ENCODE results near the gene ARL8A.
"Not testable (repeated sequence)": the region's sequence is repeated elsewhere in the genome, so short reads cannot be mapped to it uniquely, and the experiment has no call there.

The ARL8A gene

GRCh38 chr1:202144402-202145067 is at the start of gene ARL8A:
Gene ARL8A (minus strand): TSS chr1:202144737. CDS start chr1:202144572, 165 bp downstream.
- peak; percentile 70 to 71 for DNase-seq

GRCh38 chr1:202194328-202194648 is 49.8 kb upstream of the ARL8A start:
- DNase-seq, result no peak

GRCh38 chr1:202193614-202194327 is 49.2 kb upstream of the ARL8A start, which contains the start of gene LGR6:
Gene LGR6 (plus strand): TSS chr1:202193799. CDS start chr1:202193990, 191 bp downstream.
- no peak for DNase-seq

DNA sequence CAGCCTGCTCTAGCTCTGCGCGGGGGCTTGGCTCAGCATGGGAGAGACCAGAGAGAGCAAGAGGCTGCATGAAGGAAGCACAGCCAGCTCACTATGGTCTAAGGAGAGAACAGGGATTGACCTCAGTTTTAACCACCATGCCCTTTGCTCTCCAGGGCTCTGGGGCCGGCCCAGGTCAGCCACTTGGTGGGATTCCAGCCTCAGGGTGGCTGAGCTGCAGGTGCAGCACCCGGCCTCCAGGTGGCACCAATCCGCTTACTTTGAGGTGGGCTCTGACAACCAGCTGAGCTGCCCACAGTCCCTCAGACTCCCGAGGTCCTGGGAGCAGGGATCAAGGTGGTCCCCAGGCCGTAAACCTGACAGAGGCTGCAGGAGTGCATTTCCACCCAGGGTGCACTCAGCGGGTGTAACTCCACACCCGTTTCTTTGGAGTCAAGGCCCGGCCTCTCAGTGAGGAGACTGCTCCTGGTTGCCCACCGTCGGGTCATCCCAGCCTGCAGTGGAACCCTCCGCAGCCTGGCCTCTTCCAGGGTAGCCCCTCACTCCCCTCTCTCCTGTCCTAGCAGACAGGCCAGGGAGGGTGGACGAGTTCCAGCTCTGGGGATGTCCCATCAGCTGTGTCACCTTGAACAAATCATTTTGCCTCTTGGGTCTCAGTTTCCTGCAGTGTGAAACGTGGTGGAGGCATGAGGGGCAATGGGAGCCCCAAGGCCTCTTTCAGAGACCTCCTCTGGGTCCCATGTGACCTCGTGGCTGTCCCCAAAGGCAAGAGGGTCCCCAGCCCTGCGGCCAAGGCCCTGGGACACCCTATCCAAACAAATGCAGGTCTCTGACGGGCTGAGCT is 48.5 kb upstream of the ARL8A start:
- peak; percentile 56 to 61 for DNase-seq

DNA sequence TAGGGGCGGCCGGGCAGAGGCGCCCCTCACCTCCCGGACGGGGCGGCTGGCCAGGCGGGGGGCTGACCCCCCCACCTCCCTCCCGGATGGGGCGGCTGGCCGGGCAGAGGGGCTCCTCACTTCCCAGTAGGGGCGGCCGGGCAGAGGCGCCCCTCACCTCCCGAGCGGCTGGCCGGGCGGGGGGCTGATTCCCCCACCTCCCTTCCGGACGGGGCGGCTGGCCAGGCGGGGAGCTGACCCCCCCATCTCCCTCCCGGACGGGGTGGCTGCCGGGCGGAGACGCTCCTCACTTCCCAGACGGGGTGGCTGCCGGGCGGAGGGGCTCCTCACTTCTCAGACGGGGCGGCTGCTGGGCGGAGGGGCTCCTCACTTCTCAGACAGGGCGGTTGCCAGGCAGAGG is 46.9 kb upstream of the ARL8A start:
- not testable (repeated sequence) for DNase-seq

DNA sequence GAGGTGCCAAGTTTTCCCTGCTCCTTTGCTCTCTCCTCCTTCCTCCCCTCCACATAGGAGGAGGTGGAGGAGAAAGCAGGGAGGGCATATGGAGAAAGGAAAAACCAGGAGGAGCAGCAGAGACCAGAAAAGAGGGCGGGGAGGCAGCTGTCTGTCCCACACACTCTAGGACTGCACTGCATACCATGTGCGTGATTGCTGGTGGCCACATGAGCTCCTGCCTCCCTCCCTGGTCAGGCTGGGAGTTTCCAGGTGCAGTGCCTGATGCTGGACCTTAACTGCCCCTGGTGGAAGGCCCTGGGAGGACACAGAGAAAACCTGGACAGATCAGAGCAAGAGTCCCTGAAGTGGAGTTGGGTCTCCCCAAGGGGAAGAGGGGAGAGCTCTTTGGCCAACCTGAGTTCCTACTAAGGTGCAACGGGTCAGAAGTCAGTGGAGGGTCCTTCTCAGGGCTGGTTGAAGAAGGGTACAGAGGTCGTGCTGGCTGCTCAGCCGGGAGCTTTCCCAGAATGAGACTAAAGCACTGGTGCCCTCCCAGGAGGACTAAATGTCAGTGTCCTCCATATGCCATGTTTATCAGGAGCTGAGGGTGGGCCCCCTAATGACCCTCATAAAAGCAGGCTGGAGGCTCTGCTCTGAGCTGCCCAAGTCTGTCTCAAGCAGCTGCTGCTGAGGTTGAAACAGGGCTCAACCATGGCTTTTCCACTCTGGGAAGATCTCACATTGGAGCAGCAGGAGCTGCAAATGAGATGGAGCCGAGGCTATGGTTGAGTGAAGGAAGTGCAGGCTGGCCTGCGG is 45.6 kb upstream of the ARL8A start:
- DNase-seq, result no peak

- DNase-seq, result peak; percentile 71 to 76
Measured at GRCh38 chr1:202189001-202189790, 44.7 kb upstream of the ARL8A start.

DNA sequence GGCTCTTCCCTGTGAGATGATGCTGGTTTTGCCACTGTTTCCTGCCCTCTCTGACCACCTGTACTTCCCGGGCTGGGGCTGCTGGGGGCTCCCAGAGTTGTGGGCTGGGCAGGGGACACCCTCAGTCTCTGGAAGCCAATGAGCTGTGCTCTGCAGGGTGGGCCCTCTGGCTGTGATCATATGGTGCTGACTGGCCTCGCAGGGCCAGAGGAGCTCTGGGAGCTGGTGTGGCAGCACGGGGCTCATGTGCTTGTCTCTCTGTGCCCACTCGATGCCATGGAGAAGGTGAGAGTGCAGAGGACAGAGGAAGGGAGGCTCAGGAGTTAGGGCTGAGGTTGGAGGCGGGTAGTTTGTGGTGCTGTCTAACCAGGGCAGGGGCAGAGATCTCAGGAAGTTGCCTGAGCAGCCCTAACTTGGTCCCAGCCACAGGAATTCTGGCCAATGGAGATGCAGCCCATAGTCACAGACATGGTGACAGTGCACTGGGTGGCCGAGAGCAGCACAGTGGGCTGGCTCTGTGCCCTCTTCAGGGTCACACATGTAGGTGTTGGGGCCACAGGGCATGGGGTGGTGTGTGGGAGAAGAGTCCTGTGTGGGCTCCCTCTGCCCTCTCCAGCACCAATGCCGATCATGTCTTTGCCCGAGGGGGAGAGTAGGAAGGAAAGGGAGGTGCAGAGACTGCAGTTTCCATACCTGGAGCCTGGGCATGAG is 43.3 kb upstream of the ARL8A start:
- DNase-seq, result no peak

GRCh38 chr1:202187041-202187671 is 42.6 kb upstream of the ARL8A start:
- DNase-seq, result no peak

DNA sequence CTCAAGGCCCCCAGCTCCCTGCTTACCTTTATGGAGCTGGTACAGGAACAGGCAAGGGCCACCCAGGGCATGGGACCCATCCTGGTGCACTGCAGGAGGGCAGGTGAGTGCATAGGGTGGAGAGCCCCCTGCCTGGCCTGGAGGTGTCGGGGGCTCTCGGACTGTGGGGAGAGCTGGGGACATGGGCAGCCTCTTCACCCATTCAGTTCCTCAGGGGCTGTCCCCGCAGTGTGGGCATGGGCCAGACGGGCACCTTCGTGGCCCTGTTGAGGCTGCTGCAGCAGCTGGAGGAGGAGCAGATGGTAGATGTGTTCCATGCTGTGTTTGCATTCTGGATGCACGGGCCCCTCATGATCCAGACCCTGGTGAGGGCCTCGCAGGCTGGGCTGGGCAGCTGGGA is 41.8 kb upstream of the ARL8A start:
- DNase-seq, result no peak

- peak; percentile 67 to 73 for DNase-seq
Measured at GRCh38 chr1:202184750-202185460, 40.4 kb upstream of the ARL8A start.

- DNase-seq, result no peak
Measured at GRCh38 chr1:202182040-202182877, 37.7 kb upstream of the ARL8A start.

DNA sequence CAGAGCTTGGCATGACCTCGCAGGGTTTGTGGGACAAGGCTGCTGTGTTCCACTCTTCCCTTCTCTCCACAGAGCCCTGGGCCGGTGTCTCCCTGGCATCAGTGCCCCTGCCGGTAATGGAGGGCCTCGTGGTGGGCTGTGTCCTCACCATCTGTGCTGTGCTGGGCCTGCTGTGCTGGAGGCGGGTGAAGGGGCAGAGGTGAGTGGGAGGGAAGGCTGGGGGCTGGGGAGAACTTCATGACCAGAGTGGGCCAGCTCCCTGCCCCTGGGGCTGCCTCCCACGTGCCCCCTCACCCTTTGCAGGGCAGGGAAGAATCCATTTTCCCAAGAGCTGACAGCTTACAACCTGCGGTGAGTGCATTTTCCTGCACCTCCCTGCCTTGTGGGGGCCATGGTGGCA is 37.0 kb upstream of the ARL8A start:
- no peak for DNase-seq

GRCh38 chr1:202180751-202181139 is 36.2 kb upstream of the ARL8A start:
- DNase-seq, result not testable (repeated sequence)

DNA sequence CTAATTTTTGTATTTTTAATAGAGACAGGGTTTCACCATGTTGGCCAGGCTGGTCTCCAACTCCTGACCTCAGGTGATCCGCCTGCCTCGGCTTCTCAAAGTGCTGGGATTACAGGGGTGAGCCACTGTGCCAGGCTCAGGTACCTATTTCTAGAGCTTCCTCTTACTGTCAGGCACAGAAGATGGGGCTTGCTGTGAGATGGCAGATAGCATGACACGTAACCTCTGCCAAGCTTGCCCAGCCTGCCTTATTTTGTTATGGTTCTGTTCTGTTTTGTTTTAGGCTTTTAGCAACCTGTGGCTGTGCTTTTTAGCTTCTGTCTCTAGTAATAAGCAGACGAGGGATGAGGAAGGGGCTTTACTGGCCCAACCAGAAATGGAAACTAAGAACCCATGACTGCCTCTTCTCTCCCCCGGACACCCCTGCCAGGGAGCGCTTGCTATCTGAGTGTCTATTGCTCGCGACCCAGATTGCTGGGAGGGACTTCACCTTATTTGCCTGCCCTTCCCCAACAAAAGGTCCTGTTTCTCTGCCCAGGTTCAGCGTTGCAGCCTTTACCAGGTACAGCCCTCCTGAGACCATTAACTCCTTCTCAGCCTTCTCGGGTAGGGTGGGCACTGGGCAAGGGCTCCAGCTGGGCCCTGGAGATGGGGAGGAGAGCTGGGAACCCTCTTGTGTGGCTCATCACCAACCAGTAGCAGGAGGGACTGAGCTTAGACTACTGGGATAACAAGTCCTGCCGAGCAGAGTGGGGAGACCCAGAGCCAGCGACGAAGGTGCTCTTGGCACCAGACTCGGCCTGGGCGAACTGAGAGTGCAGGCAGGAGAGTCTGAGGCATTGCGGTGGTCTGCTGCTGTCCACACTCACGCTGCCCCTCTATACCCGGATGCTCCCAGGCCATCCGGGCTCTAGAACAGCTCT is 35.6 kb upstream of the ARL8A start:
- DNase-seq, result no peak

GRCh38 chr1:202176949-202177927 is 32.7 kb upstream of the ARL8A start:
- no peak for DNase-seq

DNA sequence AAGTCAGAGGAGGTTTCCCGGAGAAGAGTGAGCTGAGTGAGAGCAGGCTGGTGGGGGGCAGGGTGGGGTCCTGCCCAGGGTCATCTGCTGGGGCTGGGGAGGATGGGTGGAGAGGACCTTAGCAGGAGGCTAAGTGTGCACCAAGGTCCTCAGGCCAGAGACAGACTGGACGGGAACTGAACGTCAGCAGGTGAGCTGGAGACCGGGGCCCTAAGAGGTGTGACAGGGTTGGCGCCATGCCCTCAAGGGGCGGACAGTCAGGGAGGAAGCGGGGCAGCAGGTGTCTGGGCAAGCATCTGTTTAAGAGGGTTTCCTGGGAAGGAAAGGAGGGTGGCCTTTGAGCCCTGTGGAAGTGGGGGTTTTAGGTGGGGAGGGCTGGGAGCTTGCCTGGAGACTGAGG is 29.5 kb upstream of the ARL8A start:
- DNase-seq, result no peak
